Measurements from ENCODE around the gene BARHL1.

Gene BARHL1

GRCh38 chr9:132546148-132547051 is 36.0 kb upstream of the BARHL1 start (continued):
- peak; percentile 79 for TF ChIP-seq ZNF423 (tag by site-specific recombination; IDR thresholded peaks at IDR 0.05)
- no peak for TF ChIP-seq ZNF521 (tag by site-specific recombination; IDR thresholded peaks at IDR 0.05)
- TF ChIP-seq ZNF596 (tag by site-specific recombination; IDR thresholded peaks at IDR 0.05) = no peak
- no peak for TF ChIP-seq ZNF366 (tag by site-specific recombination; conservative IDR thresholded peaks at IDR 0.05)
- peak; percentile 43; the same call in 1 of the 2 replicates for TF ChIP-seq KLF9 (tag by site-specific recombination; IDR thresholded peaks at IDR 0.05; ENCODE audit: low read depth)
- TF ChIP-seq, protein P1, sequence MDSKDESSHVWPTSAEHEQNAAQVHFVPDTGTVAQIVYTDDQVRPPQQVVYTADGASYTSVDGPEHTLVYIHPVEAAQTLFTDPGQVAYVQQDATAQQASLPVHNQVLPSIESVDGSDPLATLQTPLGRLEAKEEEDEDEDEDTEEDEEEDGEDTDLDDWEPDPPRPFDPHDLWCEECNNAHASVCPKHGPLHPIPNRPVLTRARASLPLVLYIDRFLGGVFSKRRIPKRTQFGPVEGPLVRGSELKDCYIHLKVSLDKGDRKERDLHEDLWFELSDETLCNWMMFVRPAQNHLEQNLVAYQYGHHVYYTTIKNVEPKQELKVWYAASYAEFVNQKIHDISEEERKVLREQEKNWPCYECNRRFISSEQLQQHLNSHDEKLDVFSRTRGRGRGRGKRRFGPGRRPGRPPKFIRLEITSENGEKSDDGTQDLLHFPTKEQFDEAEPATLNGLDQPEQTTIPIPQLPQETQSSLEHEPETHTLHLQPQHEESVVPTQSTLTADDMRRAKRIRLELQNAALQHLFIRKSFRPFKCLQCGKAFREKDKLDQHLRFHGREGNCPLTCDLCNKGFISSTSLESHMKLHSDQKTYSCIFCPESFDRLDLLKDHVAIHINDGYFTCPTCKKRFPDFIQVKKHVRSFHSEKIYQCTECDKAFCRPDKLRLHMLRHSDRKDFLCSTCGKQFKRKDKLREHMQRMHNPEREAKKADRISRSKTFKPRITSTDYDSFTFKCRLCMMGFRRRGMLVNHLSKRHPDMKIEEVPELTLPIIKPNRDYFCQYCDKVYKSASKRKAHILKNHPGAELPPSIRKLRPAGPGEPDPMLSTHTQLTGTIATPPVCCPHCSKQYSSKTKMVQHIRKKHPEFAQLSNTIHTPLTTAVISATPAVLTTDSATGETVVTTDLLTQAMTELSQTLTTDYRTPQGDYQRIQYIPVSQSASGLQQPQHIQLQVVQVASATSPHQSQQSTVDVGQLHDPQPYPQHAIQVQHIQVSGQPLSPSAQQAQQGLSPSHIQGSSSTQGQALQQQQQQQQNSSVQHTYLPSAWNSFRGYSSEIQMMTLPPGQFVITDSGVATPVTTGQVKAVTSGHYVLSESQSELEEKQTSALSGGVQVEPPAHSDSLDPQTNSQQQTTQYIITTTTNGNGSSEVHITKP (tag by site-specific recombination; IDR thresholded peaks at IDR 0.05) = peak; percentile 95
- TF ChIP-seq ZNF776 (tag by site-specific recombination; IDR thresholded peaks at IDR 0.05; ENCODE audit: borderline replicate concordance) = no peak
- peak; percentile 64; the same call in 1 of the 2 replicates for TF ChIP-seq KLF7 (tag by site-specific recombination; IDR thresholded peaks at IDR 0.05; ENCODE audit: borderline replicate concordance)
- TF ChIP-seq ZNF558 (tag by site-specific recombination; IDR thresholded peaks at IDR 0.05) = no peak
- peak; percentile 79 for TF ChIP-seq ZNF692 (tag by site-specific recombination; IDR thresholded peaks at IDR 0.05)
- TF ChIP-seq ZBTB20 (tag by site-specific recombination; IDR thresholded peaks at IDR 0.05) = peak; percentile 53; the same call in 1 of the 2 replicates
- no peak for TF ChIP-seq ZNF529 (tag by site-specific recombination; IDR thresholded peaks at IDR 0.05; ENCODE audit: insufficient replicate concordance)
- TF ChIP-seq SP2 (tag by site-specific recombination; IDR thresholded peaks at IDR 0.05) = no peak

- ChIA-PET CTCF (interaction anchor here (0.6 to 1.6 kb wide), 2 partner anchors 28 to 69 kb away, joined by 3 to 6 read pairs; no protein-coding TSS in a partner anchor), POLR2A (no interaction called here)
- TF ChIP-seq ZBTB17 (tag by site-specific recombination; IDR thresholded peaks at IDR 0.05) (peak; percentile 29; the same call in 1 of the 2 replicates), ZEB2 (tag by site-specific recombination; IDR thresholded peaks at IDR 0.05) (peak; percentile 39; the same call in 1 of the 2 replicates)
- TF ChIP-seq, protein P2, sequence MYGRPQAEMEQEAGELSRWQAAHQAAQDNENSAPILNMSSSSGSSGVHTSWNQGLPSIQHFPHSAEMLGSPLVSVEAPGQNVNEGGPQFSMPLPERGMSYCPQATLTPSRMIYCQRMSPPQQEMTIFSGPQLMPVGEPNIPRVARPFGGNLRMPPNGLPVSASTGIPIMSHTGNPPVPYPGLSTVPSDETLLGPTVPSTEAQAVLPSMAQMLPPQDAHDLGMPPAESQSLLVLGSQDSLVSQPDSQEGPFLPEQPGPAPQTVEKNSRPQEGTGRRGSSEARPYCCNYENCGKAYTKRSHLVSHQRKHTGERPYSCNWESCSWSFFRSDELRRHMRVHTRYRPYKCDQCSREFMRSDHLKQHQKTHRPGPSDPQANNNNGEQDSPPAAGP (tag by site-specific recombination; IDR thresholded peaks at IDR 0.05) = no peak
- H3K36me3 ChIP-seq (ENCODE audit: control insufficient read depth in 2 of 2, insufficient read depth in 1 of 2, low read length in 2 of 2) = no peaks in the 10 kb centered on the region
- no peak overlapping the region for H3K27ac ChIP-seq (ENCODE audit: extremely low read depth, low read depth, low read length)
- H3K4me3 ChIP-seq (ENCODE audit: low read depth, low read length) = no peak overlapping the region
- H3K4me1 ChIP-seq (ENCODE audit: control insufficient read depth, insufficient read depth, low read length) = no peaks in the 10 kb centered on the region; the same call in 1 of the 2 replicates
- H3K9me3 ChIP-seq (ENCODE audit: control insufficient read depth, insufficient read depth, low read depth, low read length) = no peaks in the 10 kb centered on the region
Measured at GRCh38 chr9:132547052-132547431, 35.4 kb upstream of the BARHL1 start.

DNA sequence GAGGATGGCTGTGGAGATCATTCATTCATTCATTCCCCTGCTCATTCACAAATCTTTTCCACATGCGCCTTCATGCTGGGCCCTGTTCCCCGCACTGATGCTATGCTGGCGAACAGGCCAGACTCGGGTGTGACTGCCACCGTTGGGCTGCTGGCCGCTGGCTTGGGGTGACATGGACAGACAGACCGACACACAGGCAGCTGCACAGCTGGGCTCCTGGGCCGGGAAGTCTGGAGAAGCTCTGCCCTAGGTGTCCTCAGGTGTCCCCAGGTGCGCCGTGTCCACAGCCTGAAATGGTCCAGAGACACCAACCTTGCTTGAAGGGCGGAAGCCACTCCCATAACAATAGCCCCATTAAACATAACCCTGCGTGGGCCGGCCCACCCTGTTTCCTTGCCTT is 35.0 kb upstream of the BARHL1 start:
- ChIA-PET CTCF (interaction anchor here (0.6 to 1.6 kb wide), 2 partner anchors 28 to 69 kb away, joined by 3 to 6 read pairs; no protein-coding TSS in a partner anchor), POLR2A (no interaction called here)
- TF ChIP-seq ZNF426 (tag by site-specific recombination; IDR thresholded peaks at IDR 0.05) (no peak), ZSCAN5A (tag by site-specific recombination; IDR thresholded peaks at IDR 0.05) (no peak), ZNF23 (tag by site-specific recombination; IDR thresholded peaks at IDR 0.05; ENCODE audit: borderline replicate concordance) (no peak), ZNF24 (tag by site-specific recombination; IDR thresholded peaks at IDR 0.05) (0 out of 2 replicates have a peak, but pooled peaks have one; percentile 25)
- no peaks in the 10 kb centered on the region; the same call in 1 of the 2 replicates for H3K4me1 ChIP-seq (ENCODE audit: control insufficient read depth, insufficient read depth, low read length)
- H3K36me3 ChIP-seq (ENCODE audit: control insufficient read depth in 2 of 2, insufficient read depth in 1 of 2, low read length in 2 of 2) = no peaks in the 10 kb centered on the region
- no peak overlapping the region for H3K27ac ChIP-seq (ENCODE audit: extremely low read depth, low read depth, low read length)
- H3K4me3 ChIP-seq (ENCODE audit: low read depth, low read length) = no peak overlapping the region
- no peaks in the 10 kb centered on the region for H3K9me3 ChIP-seq (ENCODE audit: control insufficient read depth, insufficient read depth, low read depth, low read length)
